BJ (cell line): ENCODE data around the gene DIAPH3. TPM values are rescaled to one million over a fixed set of nuclear protein-coding genes. Genes with fewer than 3 reads are reported as not detected.

ENCODE experiments used
- CTCF ChIA-PET: fragments of 350-600 bp; formaldehyde crosslinking; extraction: SDS; loops from one replicate; lab custom pipeline; 2021; ENCODE audit warnings: antibody characterized with exemption, inconsistent platforms; lab: Yijun Ruan, JAX
- POLR2A ChIA-PET: fragments of 300-600 bp; sonication (Branson Sonifier 250); formaldehyde crosslinking; extraction: SDS; loops from one replicate; lab custom pipeline; 2021; ENCODE audit warnings: antibody characterized with exemption; lab: Charles Lee
- DNase-seq: peaks from one replicate; pipeline ENCODE4 v3.0.0-alpha.2; 2011; ENCODE audit warnings: low read depth
- H3K27me3 ChIP-seq: 2 replicates; pipeline ENCODE4 v1.6.0; 2011; ENCODE audit warnings: low read length; ENCODE audit not compliant: control insufficient read depth, insufficient read depth
- H3K36me3 ChIP-seq: 2 replicates; pipeline ENCODE4 v1.5.1; 2011; ENCODE audit warnings: low read length; ENCODE audit not compliant: control insufficient read depth, insufficient read depth
- H3K4me3 ChIP-seq: 2 replicates; pipeline ENCODE4 v1.5.1; 2011; ENCODE audit warnings: low read depth, mild to moderate bottlenecking, control low read depth, low read length
- CTCF ChIP-seq: IDR thresholded peaks from 2 replicates; pipeline ENCODE4 v1.5.1; 2011; ENCODE audit warnings: low read depth, mild to moderate bottlenecking, control low read depth, inconsistent platforms, low read length, moderate library complexity; ENCODE audit not compliant: insufficient read depth
- polyA plus RNA-seq: library from polyadenylated mRNA; depleted of rRNA; stranded (reverse); fragments of >200 nt; gene quantifications from 2 replicates; pipeline ENCODE4 v1.2.3, GENCODE V29; 2011

The DIAPH3 gene
- polyA plus RNA-seq, 1 experiment: 8.5 TPM

- ChIA-PET POLR2A (no interaction called here), CTCF (interaction anchor here (0.9 kb wide), 1 partner anchor 12 kb away, joined by 3 read pairs; no protein-coding TSS in a partner anchor)
- Histone ChIP-seq H3K27me3 (no peaks in the 10 kb centered on the region), H3K4me3 (no peak overlapping the region), H3K36me3 (no peaks in the 10 kb centered on the region)
- no peak for DNase-seq
- TF ChIP-seq CTCF: no peak
Observed at GRCh38 chr13:59766236-59766635, 397.5 kb downstream of the DIAPH3 start.

- no peak overlapping the region for H3K4me3 ChIP-seq
- no peak for TF ChIP-seq CTCF
- ChIA-PET POLR2A (no interaction called here), CTCF (interaction anchor here (0.9 to 2.5 kb wide), 2 partner anchors 10 to 15 kb away, joined by 4 to 6 read pairs; no protein-coding TSS in a partner anchor)
- H3K36me3 ChIP-seq: no peaks in the 10 kb centered on the region
- DNase-seq: no peak
- no peaks in the 10 kb centered on the region for H3K27me3 ChIP-seq
Observed at GRCh38 chr13:59755632-59756290, 408.0 kb downstream of the DIAPH3 start.

- no peaks in the 10 kb centered on the region for H3K36me3 ChIP-seq
- CTCF ChIA-PET: interaction anchor here (1.1 to 2.5 kb wide), 4 partner anchors 8 to 77 kb away, joined by 4 to 8 read pairs (median 5); no protein-coding TSS in a partner anchor
- H3K4me3 ChIP-seq: no peak overlapping the region
- no peak for TF ChIP-seq CTCF
- POLR2A ChIA-PET: no interaction called here
- no peaks in the 10 kb centered on the region for H3K27me3 ChIP-seq
- no peak for DNase-seq
Observed at GRCh38 chr13:59754411-59754810, 409.3 kb downstream of the DIAPH3 start.

GRCh38 chr13:59750860-59751259 lies 412.9 kb downstream of the DIAPH3 start:
- no peaks in the 10 kb centered on the region for H3K27me3 ChIP-seq
- H3K4me3 ChIP-seq: no peak overlapping the region
- ChIA-PET POLR2A (no interaction called here), CTCF (no interaction called here)
- no peak for TF ChIP-seq CTCF
- no peaks in the 10 kb centered on the region for H3K36me3 ChIP-seq
- peak; percentile 40 for DNase-seq

GRCh38 chr13:59748046-59748445 lies 415.7 kb downstream of the DIAPH3 start:
- no peaks in the 10 kb centered on the region for H3K36me3 ChIP-seq
- H3K4me3 ChIP-seq: no peak overlapping the region
- TF ChIP-seq CTCF: no peak
- CTCF ChIA-PET: no interaction called here
- no peak for DNase-seq
- no peaks in the 10 kb centered on the region for H3K27me3 ChIP-seq
- POLR2A ChIA-PET: no interaction called here
